Suprapubic skin (tissue), 4 donors: ENCODE data around the gene PUS10.

ENCODE experiments used
- CTCF ChIP-seq, 2 donors: fragments of 200-600 bp in 1 of 2; fragments of 450-650 bp in 1 of 2; sonication (generic) in 1 of 2; IDR thresholded peaks; one replicate each; pipeline ENCODE4 v1.5.1; 2016 to 2019; ENCODE audit warnings: antibody characterized with exemption in 2 of 2, mild to moderate bottlenecking in 1 of 2, moderate library complexity in 1 of 2
- EP300 ChIP-seq: sonication (generic); formaldehyde crosslinking; IDR thresholded peaks from one replicate; pipeline ENCODE4 v1.6.1; 2017; ENCODE audit warnings: antibody characterized with exemption
- POLR2A ChIP-seq, 2 donors: fragments of 450-650 bp; IDR thresholded peaks; one replicate each; pipeline ENCODE4 v1.6.1; 2017; ENCODE audit warnings: antibody characterized with exemption in 2 of 2, mild to moderate bottlenecking in 2 of 2, moderate library complexity in 2 of 2
- POLR2AphosphoS5 ChIP-seq, 3 donors: sonication (generic); formaldehyde crosslinking; IDR thresholded peaks; one replicate each; pipeline ENCODE4 v1.6.1; 2017; ENCODE audit warnings: antibody characterized with exemption in 3 of 3

GRCh38 chr2:60926741-60927552, 91.1 kb downstream of the PUS10 start:
- no peak for TF ChIP-seq CTCF (IDR thresholded peaks at IDR 0.05)
- no peak for TF ChIP-seq EP300
- TF ChIP-seq POLR2A (IDR thresholded peaks at IDR 0.05): no peak
- TF ChIP-seq POLR2AphosphoS5 (IDR thresholded peaks at IDR 0.05): no peak
